ENCODE data around the gene GFRA1.

The GFRA1 gene

DNA sequence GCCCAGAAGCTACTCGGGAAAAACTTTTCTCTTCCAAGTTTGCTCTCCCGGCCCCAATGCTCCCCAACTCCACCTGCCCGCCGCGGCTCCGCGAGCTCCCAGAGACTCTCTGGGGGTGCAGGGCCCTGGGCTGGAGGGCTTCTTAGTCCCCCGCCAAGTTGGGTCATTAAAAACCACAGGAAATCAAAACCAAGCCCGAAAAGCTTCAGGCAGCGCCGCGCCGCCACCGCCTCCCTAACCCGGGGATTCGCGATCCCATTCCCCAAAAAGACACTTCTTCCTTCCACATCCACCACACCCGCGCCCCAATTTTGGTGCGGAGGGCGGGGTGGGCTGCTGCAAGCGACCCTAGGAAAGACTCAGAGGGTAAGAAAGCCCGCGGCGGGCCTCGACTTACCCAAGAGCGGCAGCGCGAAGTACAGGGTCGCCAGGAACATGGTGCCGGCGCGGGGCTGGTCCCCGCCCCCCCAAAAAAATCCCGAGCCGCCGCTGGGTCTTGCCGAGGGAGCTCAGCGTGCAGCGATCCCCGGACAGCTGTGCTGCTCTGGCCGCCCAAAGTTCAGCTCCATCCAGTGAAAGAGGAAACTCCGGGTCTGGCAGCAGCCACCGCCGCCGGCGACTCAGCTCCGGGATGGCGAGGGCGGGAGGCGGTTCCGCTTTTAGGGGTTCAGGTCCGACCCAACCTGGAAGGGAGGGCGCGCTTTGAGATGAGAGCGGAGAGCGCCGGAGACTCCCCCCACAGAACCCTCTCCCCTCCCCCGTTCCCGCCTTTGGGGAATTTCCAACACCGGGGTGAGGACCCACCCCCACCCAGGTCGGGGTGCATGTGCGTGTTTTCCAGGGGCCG is 1.2 kb downstream of the GFRA1 start:
- in situ Hi-C loops (cut with MboI; ENCODE audit: low sequenced_read_pairs) = no loop called here

DNA sequence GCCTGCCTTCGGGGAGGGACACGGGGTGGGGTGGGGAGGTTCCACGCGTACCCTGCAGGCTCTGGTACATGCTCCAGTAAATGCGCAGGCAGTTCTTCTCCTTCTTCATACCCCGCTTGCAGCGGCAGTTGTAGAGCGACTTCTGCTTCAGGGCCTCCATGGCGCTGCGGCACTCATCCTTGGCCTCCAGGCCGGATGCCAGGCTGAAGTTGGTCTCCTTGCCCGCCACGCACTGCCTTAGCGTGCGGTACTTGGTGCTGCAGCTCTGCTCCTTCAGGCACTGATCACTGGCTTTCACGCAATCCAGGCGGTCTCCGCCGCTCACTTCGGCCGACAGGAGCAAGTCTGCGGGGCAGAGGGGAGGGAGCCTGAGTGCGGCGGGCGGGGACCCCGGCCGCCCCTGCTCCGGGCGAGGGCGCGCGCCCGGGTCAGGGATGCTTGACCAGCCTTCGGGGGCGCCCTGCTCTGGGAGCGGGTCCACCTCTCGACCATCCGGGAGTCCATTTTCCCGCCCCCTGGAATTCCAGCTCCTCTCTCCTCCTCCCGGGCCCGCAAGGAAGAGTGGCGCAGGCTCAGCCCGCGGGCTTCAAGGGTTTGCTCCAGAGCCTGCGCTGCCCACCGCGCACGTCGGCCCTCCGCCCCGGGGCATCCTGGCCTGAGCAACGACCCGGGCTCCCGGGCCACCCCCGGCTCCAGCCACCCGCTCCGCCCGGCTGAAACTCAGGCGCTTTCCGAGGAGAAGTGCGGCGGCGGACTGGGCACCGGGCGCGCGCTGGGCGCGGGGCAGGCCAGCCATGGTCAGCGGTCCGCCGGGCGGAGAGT is 2.0 kb downstream of the GFRA1 start:
- in situ Hi-C loops (cut with MboI; ENCODE audit: low sequenced_read_pairs) = no loop called here

DNA sequence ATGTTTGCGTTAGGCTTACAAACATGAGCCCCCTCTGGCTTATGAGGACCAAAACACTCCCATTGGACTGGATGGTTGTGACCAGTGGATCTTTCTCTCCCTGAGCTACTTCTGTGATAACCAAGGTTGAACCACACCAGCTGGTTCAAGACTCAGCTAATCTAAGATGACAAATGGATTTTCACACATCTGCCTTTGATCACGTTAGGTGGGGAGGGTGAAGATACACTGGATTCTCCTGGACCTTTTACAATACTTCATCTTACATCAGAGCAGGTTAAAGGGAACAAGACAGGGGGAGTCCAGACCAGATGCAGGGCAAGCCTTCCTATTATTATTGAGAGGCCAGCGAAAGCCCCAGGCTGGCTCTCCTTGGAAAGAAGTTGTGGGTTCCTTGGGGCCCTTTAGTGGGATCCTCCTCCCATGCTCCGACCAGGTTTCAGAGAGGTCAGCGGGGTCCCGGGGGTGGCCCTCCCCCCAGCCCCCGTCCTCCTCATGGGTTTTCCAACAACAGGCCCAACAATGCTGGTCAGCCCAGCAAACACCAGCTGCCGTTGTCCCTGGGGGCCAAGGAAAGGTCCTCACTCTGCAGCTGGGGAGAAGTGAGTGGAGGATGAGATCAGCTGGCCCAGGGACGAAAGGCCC is 2.8 kb downstream of the GFRA1 start:
- in situ Hi-C loops (cut with MboI; ENCODE audit: low sequenced_read_pairs) = no loop called here

DNA sequence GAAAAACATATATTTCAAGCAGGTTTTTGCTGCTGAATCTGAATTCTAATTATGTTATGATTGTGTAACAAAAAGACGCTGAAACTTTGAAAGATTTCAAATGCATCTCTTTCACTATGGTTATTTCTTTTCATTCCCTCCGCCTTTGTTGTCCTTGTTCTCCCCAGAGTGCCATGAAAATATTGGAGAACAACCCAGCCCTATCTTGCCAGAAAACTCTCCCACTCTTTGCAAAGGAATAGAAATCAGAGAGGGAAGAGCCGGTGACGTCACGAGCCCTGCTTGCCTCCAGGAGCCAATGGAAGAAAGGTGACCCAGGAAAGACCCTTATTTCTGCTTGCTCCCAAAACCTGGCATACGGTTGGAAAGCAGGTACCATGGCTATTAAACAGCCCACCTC is 3.4 kb downstream of the GFRA1 start:
- in situ Hi-C loops (cut with MboI; ENCODE audit: low sequenced_read_pairs) = no loop called here

DNA sequence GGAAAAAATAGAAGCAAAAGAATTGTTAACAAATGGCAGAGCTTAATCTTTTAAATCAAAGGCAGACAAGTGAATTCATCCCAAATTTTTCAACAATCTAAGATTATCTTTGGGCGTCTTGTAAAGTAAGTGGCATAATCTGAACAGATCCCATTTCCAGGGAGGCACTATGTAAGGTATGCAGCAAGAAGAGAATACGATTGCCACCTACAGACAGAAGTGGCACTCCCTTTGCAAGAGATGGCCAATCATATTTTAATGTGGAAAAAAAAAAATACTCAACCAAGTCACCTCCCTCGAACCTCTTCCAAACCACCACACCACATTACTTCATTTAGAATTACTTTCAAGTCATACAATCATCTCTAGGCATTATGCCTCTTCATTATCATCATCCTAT is 4.0 kb downstream of the GFRA1 start:
- in situ Hi-C loops (cut with MboI; ENCODE audit: low sequenced_read_pairs) = no loop called here

DNA sequence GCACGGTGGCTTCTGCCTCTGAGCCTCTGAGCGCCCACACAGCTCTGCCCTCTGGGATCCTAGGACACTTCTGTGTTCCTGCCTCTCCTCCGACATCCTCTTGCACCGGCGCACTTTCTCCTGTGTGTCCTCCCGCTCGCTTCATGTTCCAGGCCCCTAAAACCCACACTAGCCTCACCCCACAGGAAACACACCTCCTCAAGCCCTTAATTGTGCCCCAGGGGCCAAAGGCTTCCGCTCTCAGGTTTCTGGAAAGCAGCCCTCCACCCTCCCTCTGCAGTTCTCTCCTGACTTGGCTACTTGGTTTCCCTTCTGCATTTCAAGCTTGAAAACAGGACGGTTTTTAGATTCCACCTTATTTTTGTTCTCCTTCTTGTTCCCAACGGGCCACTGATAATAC is 7.3 kb downstream of the GFRA1 start:
- in situ Hi-C loops (cut with MboI; ENCODE audit: low sequenced_read_pairs) = no loop called here

DNA sequence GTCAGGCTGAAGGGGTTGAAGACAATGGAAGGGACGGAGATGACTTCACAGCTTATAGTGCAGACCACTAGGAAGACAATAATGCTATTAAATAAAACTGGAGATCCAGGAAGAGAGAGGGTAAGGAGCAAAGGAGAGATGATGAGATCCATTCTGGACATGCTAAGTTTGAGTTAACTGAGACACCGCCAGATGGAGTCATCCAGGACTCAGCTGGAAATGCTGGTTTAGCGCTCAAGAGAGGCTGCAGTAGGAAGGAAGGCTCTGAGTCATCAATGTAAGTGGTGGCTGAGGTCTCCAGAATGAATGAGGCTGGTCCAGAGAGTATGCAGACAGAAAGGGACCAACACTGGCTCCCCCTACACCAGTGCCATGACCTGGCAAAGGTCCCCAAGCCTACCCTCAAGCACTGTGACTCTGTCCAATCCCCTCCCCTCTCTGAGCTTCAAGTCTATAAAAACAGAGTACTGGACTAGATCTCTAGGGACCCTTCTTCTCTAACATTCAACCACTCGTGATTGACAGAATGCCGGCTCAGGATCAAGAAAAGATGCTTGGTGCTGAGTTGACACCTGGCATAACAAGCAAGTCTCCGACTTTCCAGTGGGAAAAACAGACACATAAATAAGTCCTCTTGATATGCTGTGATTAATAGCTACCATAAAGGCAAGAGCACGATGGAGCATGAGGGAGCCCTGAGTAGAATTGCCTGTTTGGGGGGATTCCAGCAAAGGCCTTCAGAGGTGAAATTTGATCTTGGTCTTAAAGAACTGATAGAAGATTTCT is 8.9 kb downstream of the GFRA1 start:
- in situ Hi-C loops (cut with MboI; ENCODE audit: low sequenced_read_pairs) = no loop called here

DNA sequence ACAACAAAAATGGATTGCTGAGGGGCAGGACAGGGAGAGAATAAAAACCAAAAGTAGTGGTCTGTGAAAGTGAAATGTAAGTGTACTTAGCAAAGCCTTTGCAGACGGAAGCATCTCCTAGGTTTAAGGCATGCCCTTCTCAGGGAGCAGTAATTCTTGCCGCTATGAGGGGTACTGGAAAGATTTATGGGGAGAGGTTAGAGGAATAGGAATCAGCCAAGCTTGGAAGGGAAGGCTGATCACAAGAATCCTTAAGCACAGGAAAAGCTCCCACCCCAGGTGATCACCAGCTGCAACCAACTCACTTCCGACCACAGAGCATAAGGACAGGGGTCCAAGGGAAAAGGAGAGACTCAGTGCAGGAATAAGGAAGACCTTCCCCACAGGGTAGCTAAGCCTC is 10.3 kb downstream of the GFRA1 start:
- in situ Hi-C loops (cut with MboI; ENCODE audit: low sequenced_read_pairs) = no loop called here

DNA sequence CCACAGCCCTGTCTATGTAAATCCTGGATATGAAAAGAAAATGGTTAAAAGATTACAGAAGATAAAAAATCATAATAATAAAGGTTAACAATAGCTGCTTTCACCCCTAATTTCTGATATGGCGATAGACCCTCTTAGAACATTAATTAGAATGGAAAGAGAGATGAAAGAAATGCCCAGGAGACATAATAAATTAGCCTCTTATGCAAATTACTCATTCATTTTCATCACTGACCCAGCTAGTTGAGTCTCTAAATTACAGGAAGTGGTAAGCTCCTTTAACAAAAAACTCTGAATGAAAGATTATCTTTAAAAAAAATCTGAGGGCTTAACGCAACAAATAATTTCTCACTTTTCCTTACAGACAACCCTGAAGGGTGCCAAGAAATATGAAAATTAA is 12.4 kb downstream of the GFRA1 start:
- in situ Hi-C loops (cut with MboI; ENCODE audit: low sequenced_read_pairs) = no loop called here

DNA sequence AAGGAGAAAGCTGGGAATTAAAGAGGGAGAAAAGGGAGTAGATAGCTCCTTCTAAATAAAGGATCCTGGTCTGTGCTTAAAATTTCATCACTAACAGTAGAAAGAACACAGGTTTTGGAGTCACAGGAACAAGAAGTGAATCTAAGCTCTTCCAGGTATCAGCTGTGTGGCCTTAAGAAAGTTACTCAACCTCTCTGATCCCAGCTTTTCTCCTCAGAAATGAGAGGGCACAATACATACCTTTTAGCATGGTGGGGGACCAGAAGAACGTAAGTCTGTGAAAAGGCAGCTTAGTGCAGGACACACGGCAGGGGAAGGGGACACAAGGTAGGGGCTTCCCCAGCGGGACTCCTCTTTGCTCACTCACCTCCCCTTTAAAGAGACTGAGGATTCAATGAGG is 13.4 kb downstream of the GFRA1 start:
- in situ Hi-C loops (cut with MboI; ENCODE audit: low sequenced_read_pairs) = no loop called here

DNA sequence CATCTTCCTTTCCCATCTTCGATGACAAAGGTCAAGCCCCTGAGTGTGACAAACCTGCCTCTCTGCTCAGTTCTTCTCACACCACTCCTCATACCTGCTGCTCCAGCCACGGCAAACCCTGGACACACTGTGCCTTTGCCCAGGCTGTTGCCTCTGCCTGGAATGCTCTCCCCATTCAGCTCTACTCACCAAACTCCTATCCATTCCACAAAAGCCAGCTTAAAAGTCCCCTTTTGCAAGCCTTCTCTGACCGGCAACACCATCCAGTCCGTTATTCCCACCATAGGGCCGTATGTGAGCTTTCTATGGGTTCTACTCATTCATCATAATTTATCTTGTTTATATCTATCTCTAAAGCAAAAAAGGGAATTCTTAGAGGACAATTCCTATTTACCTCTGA is 15.2 kb downstream of the GFRA1 start:
- in situ Hi-C loops (cut with MboI; ENCODE audit: low sequenced_read_pairs) = no loop called here

DNA sequence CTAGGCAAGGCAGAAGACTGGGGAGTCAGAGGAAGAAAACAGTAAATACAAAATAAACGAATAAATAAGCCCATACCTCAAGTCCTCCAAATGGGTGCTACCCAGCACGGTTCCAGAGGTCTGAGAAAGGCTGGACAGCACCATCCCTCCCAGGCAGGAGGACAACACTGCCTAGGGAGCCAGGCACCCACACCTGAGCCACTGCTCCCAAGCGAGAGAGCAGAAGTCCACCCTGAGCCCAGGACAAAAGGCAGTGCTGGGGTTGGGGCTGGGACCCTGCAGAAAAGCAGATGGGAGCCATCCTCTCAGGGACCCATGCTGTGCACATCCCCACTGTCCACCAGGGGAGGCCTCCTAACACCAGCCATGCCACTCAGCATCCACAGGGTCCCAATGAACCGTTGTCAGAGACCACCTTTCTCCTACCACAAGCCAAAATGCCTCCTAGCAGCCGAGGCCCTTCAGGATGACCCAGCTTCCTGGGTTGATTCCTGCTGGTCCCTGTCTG is 16.2 kb downstream of the GFRA1 start:
- in situ Hi-C loops (cut with MboI; ENCODE audit: low sequenced_read_pairs) = no loop called here

DNA sequence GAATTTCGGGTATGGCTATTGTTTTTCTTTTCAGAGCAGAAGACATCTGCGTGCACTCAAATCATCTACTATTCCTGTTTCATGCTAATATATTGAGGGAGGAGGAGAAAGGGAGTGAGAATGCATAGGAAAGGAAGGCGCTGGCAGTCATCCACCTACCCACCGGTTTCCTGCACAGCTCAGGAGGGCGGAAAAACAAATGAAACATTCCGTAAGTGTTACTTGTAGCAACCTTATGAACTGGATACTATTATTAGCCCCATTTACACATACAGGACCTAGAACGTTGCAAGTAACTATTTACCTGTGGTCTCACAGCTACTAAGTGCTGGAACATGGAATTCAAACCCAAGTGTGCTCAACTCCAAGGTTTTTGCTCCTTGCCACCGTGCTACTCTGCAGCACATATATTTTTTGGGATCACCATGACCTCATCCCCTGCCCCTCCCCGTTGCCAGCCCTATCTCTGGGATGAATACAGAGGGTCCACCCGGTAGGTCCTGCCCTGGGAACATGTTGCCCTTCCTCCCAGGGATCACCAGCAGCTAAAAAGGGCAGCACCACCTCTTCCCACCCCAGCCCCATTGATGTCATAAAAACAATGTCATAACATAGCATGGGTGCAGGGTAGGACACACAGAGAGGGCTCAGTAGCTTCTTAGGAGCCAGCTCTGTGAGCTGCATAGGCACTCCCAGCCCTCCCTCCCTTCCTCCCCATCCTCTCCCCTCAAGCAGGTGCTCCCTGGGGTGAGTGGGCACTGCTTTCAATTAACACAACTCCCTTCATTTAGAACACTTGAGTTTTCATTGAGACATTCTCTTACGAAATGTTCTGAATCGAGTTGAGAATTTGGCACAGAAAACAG is 16.9 kb downstream of the GFRA1 start:
- in situ Hi-C loops (cut with MboI; ENCODE audit: low sequenced_read_pairs) = no loop called here

DNA sequence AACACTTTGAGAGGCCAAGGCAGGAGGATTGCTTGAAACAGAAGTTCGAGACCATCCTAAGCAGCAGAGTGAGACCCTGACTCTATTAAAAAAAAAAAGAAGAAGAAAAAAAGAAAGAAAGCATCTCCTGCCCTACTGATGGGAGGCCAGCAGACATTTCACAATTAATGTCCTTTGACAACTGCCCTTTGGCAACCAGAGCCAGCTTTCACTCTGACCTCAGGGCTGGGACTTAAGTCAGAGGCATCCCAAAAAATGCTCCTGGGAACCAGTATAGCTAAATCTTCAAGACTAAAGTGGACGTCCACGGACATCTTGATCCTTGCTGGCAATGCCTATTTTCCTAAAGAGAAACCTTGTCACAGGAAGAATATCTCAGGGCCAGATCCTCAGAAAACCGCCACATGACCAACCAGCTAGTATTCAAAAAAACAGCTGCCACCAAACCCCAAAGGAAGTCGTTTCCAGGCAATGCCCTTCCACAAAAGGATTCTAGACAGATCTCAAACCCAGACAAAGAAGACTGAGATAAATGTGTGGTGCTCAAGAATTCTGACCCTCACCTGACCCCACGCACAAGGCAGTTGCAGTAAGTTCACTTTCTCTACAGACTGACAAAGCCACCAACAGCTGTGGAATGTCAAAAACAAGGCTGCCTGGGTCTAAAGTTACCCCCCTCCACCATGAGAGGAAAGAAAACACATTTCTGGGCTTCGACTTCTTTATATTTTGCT is 18.4 kb downstream of the GFRA1 start:
- in situ Hi-C loops (cut with MboI; ENCODE audit: low sequenced_read_pairs) = no loop called here

DNA sequence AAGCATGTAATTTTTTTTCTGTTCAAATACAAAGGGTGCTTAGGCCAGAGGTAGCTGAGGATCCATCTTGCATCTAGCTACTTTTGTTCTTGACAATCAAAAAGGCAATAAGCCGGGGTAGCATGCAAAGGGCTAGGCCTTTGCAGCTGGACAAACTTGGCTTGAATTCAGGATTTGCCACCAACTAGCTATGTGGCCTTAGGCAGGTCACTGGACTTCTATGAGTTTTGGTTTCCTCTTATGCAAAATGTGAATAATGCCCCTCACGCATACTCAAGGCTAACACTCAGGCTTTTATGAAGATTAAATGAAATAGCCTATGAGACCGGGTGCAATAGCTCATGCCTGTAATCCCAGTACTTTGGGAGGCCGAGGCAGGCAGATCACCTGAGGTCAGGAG is 19.3 kb downstream of the GFRA1 start:
- in situ Hi-C loops (cut with MboI; ENCODE audit: low sequenced_read_pairs) = no loop called here

DNA sequence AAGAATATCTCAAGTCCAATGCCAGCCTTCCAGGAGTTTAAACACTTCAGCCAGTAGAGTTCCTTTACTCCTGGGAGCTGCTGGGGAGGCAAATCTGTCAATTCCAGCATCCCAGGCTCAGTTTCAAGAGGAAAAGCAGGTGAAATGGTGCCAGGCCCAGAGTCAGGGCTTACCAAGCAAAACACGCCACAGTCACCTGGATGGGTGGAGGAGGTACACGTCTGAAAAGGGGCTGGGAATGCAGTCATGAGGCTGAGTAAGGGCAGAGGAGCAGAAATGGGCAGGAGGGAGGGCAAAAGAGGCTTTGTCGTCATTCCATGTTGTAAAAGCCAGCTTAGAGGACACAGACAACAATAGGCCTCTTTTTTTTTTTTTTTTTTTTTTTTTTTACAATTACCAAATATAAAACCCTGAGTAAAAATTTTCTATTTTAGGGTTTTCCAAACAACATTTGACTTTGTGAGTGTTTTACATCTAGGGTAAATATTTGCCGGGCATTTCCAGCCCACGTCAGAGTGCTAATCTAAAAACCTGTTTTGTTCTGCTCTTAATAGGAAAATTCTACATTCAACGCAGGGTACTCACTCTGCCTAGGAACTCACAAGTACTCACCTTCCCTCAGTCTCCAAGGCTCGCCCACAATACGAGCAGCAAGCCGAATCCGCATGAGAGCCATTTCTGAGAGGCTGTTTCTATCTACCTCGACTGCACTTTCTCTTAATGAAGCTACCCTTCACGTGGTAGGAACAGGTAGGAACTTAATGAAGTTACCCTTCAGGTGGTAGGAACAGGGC is 21.2 kb downstream of the GFRA1 start:
- in situ Hi-C loops (cut with MboI; ENCODE audit: low sequenced_read_pairs) = no loop called here

DNA sequence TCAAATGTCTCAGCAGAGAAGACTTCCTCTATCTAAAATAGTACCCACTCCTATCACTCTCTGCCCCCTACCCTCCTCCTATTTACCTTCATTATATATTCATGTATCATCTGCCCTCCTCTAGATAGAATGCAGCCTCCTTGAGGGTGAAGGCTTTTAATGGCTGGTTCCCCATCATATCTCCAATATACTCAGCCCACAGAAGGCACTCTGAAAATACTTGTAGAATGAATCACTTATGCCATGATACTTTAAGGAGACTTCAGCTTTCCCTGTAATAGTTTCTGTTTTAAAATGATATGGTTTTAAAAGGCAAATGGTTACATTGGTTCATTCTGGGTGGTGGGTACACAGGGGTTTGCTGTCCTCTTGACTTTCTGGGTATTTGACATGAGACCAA is 25.3 kb downstream of the GFRA1 start:
- in situ Hi-C loops (cut with MboI; ENCODE audit: low sequenced_read_pairs) = no loop called here

DNA sequence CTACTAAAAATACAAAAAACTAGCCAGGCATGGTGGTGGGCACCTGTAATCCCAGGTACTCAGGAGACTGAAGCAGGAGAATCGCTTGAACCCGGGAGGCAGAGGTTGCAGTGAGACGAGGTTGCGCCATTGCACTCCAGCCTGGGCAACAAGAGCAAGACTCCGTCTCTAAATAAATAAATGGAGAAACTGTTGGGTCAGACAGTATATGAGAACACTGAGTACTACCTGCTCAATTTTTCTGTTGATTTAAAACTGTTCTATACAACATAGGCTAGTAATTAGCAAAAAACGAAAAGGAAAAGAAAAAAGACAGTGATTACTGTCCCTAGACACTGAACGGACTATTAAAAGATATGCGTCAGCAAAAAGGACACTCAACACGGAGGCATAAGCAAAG is 26.7 kb downstream of the GFRA1 start:
- in situ Hi-C loops (cut with MboI; ENCODE audit: low sequenced_read_pairs) = no loop called here

Data from HL-60/S4 (cell line).